Dedifferentiated amniotic fluid mesenchymal stem cell (primary cell): Measurements from ENCODE around the gene C1QTNF6.
"Not testable (repeated sequence)": the region's sequence is repeated elsewhere in the genome, so short reads cannot be mapped to it uniquely, and the experiment has no call there.

ENCODE experiments used
- DNase-seq: peaks from one replicate; pipeline ENCODE4 v3.0.0-alpha.2; 2016; ENCODE audit errors: extremely low spot score

Gene C1QTNF6

DNA sequence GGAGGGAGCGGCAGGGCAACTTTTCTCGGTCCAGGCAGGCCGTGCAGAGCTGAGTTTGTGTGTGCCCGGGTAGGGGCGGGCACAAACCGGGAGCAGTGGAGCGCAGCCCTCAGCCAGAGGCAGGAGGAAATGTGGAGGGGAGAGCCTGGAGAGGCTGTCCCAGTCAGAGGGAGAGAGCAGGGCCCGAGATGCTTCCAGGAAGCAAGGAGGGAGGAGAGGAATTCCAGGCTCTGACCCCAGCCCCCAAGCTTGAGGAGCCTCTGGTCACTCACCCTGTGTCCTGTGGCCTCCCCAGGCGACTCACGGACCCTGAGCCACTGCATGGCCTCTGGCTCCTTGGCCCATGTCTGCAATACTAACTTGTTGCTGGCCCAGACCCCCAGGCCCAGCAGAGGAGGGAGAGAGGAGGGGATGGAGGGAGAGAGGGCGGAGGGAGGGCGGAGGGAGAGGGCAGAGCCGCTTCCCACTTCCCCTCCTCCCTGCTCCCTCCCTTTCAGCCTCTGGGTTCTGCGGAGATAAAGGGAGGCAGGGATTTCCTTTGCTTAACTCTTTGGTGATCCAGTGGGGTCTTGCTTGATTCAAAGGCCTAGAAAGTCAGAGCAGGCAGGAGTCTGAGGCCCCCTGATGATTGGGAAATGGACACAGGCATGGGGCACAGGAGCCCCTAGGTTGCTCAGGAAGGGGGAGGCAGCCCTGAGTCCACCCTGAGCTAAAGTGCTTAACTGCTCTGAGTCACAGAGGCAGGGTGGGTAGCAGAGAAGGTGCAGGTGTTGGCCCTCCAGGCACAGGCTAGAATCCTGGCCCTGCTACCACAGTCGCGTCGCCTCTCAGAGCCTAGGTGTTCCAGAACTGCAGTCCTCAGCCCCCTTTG, at the start of gene C1QTNF6:
Gene C1QTNF6 (minus strand): TSS at position 357 of the 871 bp plus-strand sequence. CDS start 34 bp downstream, at position 323.
- no peak for DNase-seq

DNA sequence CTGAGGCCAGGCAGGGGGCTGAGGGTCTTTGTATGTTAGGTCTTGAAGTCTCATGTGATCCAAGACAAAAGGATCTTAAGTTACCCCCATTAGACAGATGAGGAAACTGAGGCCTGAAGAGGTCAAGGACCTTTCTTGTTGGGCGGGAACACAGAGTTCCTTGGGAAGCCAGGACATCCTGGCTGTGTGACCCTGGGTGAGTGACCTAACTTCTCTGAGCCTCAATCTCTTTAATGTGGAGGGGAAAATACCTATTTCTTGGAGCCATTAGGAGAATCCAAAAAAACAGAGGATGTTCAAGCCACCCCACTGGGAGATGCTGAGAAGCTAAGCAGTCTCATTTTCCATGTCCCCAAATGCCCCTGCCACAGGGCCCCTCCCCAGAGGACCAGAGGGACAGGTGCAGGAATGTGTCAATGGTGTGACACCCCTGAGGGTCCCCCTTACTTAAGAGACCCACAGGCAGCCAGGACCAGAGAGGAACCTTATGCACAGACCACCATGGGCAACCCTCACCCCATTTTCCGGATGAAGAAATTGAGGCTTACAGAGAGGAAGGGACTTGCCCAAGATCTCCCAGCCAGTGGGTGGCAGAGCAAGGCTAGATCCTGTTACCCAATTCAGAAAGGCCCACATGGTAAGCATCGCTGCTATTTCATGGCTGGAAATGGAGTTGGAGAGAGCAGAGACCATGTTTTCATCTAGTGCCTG, 48.0 kb upstream of the C1QTNF6 start:
- no peak for DNase-seq

DNA sequence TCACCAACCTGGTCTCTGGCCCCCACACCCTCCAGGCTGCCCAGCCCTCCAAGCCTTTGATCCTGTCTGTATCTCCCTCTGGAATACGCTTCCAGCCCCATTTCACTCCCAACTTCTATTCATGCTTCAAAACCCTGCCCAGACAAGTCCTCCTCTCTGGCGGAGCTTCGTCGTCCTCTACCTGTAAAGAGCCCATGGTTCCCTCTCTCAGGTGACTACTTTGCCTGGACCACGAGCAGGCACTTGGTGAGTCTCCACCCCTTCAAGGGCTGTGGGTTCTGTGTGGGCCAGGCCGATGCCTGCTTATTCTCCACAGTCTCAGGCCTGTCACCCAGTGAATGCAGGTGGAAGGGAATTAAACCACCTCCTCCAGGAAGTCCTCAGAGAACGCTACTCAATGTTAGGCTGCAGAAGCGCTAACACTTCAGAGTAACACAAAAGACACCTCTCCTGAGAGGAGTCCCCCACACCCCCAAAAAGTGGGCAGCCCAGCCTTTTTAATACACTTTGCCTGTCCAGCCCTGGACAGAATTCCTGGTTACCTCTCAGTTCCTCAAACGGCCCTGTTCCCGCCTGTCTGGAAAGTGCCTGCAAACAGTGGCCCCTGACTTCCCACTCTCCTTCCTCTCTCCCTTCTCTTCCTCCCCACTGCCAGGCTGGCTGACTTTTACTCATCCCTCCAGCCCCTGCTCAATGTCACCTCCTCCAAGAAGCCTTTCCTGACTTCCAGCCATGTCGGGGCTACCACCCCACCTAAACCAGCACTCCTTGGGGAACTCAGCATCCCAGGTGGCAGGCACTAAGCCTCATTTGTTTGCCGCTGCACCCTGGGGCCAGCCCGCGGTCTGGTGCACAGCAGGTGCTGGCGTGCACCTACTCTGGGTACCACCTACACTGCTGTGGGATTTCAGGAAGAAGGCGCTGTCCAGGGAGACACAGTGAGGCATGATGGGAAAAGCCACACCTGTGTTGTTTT, 47.0 kb upstream of the C1QTNF6 start:
- DNase-seq: no peak

DNA sequence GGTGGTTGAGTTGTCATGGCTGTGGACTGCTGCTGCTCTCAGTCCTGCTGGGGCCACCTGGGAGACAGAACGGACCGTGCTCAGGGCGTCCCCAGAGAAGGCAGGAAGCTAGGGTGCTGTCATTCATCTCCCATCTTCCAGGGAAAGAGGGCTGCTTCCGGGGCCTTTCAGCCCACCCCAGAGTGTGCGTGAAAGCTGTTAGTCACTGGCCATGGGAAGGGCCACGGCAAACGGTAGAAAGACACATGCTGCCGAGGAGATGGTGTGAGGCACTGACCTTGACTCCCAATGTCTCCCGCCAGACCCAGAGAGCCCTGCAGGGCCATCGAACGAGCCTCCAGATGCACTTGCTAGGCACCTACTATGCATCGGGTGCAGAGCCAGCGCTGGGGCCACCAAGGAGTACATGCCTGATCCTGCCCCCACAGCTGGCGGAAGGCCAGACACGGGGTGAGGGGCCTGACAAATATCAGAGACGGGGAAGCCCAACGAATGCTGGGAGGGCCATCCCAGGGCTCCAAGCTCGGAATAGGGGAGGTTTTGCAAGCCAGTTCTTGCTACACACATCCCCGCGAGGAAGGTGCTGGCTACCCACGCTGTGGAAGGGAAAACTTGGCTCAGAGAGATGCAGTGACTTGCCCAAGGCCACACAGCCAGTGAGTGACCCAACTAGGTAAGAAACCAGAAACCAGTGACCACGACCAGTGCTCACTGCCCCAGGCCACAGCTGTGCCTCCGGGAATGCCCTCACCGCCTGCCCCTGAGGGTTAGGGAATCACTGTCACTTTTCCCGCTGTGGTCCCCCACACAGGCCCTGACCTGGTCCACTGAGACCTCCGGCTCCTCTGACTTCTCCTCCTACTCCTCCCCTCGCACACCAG, 45.9 kb upstream of the C1QTNF6 start:
- DNase-seq: no peak

DNA sequence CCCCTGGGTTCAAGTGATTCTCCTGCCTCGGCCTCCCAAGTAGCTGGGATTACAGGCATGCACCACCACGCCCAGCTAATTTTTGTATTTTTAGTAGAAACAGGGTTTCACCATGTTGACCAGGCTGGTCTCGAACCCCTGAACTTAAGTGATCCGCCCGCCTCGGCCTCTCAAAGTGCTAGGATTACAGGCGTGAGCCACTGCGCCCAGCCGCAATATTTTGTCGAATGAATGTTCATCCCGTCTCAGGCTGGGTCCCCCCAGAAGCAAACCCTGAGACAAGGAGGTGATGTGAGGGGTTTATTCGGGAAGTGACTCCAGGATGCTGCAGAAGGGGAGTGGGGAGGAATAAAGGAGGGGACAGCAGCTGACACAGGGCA, 45.3 kb upstream of the C1QTNF6 start:
- not testable (repeated sequence) for DNase-seq

DNA sequence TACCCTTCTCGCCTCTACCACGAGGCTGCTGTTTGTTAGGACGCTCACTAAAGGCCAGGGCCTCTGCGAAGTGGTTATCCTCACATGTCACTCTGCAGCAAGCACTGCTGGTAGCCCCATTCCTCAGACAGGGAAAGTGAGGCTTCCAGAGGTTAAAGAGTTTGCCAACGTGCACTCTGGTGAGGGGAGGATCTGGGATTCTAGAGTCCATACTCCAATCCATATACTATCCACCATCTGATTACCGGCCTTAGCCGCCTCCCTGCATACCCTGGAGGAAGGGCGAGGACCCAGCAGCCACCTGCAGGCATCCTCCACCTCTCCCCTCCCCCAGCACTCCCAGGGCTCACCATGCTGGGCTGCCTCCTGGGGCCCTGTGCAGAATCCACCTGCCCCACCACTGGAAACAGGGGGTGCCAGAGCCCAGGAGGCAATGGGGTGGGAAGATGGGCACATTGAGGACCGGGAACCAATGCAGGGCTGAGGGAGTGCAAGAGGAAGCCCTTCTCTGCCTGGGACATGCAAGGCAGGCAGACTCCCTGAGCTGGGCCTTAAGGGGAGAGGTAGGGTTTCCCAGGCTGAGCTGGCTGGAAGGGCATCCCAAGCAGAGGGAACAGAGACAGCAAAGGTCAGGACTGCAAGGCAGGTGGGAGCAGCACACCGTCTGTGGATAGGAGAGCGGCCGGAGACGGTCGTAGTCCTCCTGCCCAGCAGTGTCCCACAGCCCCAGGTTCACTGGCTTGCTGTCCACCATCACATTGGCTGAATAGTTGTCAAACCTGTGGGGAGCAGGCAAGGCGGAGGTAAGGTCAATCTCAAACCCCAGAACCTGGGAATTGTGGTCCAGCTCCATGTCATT, 44.3 kb upstream of the C1QTNF6 start:
- DNase-seq: no peak

DNA sequence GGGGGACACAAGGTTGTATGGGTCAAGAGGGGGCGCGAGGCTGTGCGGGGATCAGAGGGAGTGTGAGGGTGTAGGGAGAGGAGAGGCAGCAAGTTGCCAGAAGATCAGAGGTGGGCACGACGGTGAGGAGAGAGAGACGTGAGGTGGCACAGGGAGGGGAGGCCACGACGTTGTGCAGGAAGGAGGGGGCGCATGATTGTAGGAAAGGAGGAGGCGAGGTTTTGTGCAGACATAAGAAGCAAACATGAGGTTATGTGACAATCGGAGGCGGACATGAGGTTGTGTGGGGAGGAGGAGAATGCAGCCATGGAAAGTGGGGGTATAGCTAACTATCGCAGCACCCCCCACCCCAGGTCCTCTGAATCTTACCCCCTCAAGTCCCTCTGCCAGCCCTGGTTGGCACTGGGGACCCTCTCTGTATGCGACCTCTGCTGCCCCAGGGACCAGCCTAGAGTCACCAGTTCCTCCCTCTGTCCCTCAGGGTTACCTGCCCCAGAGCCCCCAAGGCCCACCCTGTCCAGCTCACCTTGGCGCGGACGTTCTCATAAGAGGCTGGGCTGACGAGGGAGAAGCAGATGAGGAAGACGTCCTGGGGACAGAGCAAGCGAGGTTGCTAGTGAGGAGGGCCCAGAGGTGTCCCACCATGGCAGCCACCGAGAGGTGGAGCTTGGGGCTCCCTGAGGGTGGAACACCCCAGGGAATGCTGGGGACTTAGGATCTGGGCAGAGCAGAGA, 43.5 kb upstream of the C1QTNF6 start:
- DNase-seq: no peak

DNA sequence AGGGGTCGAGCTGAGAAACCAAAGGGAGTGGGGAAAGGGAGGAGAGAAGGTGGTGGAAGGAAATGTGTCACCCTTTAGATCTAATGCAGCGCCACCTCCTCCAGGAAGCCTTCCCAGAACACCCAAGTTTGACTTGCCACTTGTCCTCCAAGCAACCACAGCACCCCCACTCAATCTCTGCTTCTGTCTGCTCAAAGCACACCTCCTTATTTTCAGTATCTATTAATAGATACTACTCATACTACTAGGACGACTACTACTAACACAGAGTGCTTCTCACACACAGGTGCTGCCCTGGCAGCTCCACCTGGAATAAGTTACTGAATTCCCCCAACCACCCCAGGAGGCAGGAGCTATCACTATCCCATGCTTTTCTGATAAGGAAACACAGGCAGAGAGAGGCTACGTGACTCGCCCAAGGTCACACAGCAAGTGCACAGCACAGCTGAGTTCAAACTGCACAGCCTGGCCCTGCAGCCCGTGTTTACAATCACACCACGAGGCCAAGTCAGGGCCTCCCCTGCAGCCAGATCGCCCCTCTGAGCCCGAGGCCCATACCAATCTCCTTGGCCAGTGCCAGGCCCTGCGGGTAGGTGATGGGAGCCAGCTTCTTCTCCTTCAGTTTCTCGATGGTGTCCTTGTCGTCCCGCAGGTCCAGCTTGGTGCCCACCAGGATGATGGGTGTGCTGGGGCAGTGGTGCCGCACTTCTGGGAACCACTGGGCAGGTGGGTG, 42.8 kb upstream of the C1QTNF6 start:
- no peak for DNase-seq

DNA sequence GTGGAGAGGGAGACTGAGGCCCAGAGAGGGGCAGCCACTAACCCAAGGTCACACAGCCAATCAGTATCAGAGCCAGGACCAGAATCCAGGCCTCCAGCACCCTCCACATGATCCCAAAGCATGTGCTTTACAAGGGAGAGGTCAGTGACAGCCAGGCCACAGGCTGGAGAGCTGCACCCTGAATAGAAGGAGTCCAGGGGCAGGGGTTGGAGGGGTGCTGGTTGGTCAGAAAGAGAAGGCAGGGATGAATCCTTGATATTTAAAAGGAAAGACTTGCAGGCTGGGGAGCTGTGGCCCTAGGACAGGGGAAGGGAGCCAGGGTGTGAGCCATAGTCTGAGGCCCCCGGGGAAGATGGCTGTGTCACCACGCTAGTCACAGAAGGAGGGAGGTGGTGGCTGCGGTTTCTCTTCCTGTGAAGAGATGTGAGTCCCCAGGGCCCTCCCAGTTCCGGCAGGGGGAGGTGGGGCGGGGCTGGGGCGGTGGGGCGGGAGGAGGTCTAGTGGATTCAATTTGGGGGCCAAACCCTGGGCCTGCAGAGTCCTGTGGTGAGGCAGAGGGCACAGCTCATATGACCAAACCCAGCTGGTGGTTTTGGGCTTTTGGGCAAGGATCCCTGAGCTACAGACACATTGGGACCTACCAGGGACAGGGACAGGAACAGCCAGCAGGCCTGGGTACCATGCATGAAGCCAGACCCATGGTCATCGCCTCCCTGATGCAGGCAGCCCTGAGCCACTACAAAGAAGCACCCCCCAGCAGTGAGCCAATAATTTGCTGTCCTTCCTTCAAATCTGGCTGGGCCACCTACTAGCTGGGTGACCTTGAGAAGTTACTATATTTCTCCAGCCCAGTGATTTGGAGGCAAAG, 42.0 kb upstream of the C1QTNF6 start:
- DNase-seq: no peak

DNA sequence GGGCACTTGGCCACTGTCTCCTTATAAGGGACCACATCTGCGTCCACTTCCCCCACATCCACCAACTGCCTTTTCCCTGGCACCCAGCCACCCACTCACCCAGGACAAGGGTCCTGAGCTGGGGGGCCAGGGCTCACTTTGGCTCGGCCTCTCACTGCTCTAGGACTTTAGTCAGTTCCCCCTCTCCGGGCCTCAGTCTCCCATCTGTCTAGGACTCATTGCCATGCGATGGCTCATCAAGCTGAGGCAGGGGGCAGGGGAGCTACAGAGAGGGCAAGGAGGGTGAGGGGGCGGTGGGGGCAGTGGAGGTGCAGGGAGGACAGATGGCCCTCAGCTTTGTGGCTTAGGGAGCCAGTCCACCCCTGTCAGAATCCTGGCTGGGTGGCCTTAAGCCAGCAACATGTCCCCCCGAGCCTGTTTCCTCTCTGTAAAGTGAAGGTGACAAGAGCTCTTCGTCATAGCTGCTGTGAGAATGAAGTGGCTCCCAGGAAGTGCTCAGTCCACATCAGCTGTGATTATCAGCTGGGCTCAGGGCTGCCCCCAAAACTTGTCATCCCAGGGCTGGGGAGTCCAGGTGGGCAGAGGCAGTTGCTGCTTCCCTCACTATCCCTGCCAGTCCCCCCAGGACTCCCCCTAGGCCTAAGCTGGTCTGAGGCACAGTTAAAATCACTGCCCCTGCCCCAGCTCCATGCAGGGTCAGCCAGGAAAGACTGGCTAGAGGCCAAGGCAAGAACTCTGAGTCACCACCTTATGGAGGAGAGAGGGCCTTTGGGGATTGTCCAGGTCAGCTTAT, 41.2 kb upstream of the C1QTNF6 start:
- peak; percentile 51 for DNase-seq

DNA sequence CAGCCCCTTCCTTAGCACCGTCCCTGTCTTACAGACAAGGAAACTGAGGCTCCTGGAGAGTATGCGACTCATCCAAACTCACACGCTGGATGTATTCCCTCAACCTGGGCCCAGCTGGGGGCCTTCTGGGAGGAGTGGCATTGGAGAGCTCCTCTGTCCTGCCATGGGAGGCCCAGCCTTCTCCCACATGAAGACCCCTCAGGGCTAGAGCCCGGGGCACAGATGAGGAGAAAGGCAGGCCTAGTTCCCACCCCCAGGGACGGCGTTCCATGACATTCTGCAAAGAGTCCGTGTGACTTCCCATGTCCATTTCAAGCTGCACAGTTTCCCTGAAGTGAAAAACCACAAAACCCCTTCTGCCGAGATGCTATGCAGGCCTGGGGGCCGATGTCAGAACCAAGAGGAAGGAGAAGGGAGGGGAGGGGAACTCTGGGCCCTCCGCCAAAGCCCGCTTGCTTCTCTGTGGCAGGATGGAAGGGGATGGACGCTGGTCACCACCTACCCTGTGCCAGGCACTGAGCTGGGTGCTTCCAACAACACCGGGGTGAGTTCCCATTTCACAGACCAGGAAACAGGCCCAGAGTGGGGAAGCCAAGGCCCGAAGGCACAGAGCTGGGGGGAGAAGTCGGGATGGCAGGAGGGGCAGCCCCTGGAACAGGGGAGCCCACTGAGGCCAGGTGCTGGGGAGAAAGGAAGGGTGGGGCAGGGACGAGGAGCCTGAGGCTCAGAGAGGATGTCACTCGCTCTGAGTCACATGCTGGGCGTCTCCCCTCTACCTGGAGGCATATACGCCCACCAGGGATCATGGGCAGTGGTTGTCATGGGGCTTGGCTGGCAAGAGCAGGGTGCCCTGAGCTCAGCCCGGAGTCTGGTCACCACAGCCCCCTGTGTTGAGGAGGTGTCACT, 40.3 kb upstream of the C1QTNF6 start:
- no peak for DNase-seq

DNA sequence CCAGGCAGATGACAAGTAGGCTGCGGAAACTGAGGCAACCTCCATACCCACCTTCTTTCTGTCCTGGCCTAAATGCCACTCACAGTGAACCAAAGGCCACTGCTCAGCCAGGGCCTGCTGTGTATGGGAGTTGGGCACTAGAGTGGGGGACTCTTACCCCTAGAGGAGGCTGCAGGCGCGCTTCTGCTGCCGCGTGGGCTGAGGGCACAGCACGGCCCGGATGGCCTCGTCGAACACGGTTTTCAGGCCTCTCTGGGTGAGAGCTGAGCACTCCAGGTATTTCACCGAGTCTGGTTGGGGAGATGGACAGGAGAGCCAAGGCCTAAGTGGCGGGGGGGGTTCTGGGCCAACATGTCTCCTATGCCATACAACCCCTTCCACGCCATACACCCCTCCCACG, 38.5 kb upstream of the C1QTNF6 start:
- no peak for DNase-seq

DNA sequence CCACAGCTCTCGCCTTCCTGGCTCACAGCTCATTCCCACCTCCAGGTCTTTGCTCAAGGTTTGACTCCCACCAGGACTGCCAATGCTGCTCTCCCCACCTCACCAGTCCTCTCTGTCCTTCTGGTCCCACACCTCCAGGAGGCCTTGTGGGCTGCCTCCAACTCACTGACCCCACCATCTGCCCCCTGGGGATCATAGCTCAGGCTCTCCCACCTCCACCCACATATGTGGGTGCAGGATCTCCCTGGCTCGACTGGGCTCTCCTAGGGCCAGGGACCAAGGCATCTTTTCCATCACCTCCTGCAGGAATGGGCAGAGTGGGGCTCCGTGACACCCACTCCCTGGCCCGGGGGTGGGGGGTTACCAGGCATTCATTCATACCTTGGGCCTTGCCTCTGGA, 38.0 kb upstream of the C1QTNF6 start:
- DNase-seq: no peak

DNA sequence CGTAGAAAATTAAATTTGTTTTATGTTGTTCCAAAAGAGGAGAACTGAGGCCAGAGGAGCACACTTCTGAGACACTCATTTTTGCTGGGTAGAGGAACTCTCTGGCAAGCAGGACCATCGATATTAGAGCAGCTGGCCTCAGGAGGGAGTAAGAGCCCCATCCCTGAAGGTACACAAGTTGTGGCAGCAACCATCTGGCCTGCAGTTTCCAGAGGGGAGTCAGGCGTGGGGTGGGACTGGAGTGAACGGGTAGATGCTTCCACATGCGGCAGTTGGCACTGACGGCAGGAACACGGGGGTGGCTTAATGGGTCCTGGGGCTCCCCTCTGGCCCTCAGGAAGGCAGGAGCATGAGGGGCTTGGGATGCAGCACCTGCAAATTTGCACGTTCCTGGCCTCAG, 37.4 kb upstream of the C1QTNF6 start:
- DNase-seq: no peak

DNA sequence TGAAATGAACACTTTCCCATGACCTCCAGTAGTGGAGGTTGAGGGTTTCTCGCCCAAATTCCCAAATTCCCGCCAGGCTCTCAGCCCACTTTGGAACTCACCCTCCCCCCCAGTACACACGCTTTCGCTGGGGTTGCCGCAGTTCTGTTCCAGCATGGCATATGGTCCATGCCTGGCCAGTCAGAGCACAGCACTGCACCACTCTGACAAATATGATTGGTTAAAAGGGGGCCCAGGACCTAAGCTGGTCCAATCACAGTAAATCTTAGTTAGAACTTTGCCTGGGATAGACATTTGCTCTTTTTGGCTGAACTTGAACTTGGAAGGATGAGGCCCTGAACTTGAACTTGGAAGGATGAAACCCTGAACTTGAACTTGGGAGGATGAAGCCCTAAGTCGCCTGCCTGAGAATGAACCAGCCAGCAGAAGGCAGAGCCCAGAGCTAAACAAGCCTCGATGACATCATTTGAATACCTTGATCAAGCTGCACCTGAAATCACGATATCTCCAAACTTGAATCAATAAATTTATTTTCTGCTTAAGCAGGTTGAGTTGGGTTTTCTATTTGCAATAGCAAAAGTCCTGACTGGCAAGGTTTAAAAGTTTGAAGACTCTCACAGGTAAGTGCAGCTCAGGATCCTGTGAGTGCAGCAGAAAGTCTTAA, 36.8 kb upstream of the C1QTNF6 start:
- DNase-seq: no peak
